Measurements from ENCODE around the gene KATNIP.

KATNIP gene

DNA sequence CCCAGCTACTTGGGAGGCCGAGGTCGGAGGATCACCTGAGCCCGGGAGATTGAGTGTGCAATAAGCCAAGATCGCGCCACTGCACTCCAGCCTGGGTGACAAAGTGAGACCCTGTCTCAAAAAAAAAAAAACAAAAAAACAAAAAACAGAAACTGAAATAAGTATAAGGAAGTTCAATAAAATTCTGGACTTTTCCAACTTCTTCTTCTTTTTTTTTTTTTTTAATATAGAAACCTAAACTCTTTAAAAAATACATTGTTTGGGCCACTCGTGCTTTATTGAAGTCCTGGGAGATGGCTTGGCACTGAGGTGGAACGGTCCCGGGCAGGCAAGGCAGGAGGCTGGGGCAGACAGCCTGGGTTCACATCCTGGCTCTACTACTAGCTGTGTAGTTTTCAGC, 36.8 kb downstream of the KATNIP start:
- no peak for DNase-seq

DNA sequence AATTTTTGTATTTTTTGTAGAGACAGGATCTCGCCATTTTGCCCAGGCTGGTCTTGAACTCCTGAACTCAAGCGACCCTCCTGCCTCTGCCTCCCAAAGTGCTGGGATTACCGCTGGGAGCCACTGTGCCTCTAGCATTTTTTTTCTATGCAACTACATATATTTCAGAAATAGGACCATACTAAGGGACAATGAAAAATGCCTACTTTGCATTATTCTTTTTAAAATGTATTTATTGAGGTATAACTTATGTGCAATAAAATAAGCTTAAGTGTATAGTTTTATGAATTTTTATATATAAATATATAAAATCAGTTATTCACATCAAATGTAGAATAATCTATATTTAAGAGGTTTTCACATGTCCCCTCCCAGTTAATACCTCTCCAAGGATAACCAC, 38.1 kb downstream of the KATNIP start:
- no peak for DNase-seq

DNA sequence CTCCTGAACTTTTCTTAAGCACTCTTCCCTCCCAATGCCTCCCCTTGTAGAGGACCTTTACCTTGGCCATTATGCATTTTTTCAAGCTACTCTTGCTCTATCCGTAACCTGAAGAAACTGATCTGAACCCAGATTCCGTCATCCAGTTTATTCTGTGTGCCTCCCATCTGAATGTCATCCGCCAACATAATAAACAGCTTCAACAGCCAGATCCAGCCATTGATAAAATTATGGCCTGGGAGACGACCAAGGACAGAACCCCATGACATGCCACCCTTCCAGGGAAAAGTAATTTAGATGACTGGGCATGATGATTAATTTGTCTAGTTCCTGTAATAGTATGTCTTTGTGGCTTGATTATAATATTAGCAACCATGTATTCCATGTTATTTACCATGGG, 41.9 kb downstream of the KATNIP start:
- DNase-seq = no peak

DNA sequence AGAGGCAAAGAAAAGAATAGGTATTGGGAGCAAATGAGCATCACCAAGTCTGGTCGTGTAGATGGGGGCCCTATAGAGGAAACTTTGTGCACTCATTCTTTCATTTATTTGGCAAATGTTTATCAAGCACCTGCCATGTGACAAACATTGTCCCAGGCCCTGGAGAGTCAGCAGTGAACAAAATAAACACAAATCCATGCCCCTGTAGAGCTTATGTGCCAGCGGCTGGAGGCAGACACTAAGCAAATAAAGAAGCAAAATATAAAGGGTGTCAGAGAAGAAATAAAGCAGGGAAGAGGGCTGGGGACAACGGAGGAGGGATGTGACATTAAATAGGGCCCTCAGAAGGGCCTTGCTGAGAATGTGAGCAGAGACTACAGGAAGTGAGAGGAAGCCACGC, 45.5 kb downstream of the KATNIP start:
- no peak for DNase-seq

DNA sequence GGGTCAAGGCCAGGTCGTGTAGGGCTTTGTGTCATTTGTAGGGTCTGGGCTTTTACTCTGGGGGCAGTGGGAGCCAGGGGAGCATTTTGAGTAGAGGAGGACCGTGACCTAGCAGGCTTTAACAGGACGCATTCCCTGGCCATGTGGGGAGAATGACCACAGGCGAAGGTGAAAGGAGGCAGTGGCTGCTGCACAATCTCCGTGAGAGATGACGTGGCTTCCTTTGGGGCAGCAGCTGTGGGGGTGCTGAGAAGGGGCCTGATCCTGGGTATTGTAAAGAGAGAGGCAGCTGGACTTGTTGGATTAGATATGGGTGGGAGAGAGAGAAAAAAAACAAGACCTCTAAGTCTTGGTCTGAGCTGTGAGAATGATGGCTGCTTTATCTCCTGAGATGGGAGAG, 46.0 kb downstream of the KATNIP start:
- DNase-seq = no peak

DNA sequence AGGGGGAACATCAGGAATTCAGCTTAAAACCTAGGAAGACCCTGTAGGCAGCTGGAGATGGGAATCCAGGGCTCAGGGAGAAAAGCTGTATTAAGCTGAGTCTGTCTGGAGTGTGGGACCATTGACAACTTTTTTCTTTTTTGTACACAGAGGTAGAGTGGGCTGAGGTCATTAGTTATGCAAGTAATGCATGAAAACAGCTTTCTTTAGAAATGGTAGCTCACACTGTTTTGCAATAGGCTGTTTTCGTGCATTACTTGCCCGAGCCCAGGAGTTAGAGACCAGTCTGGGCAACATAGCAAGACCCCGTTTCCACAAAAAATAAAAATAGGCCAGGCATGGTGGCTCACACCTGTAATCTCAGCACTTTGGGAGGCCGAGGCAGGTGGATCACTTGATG, 46.5 kb downstream of the KATNIP start:
- DNase-seq = no peak

DNA sequence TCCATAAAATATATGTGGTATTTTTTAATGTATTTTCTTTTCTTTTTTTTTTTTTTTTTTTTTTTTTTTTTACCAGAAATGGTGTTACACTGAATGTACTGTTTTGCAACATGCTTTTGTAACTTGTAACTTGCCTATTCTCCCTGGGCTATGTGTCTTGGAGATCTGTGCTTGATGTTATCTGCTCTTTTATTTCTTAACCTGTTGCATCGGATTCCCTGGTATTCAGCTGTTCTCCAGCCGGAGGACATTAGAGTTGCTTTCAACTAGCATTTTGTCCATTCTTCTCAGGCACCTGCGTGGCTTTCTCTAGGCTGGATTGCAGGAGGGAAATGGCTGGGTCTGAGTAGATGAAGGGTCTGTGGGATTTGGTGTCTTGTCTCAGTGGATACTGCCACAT, 47.4 kb downstream of the KATNIP start:
- DNase-seq = no peak

DNA sequence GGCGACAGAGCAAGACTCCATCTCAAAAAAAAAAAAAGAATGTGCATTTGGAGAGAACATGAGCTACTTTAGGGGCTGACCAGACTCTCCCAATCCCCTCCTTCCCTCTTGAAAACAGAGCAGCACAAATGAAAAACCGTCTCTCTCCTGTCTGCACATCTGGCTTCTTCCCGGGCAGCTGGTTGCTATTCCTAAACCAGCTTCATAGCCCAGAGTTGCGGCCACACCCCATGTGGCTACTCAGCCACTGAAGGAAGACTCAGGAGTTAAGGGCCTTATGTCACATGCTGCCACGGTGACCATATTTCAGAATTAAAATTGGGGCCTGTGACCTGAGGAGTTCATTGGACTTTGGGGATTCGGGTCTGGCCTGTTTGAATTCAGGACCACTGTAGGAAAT, 48.3 kb downstream of the KATNIP start:
- no peak for DNase-seq

DNA sequence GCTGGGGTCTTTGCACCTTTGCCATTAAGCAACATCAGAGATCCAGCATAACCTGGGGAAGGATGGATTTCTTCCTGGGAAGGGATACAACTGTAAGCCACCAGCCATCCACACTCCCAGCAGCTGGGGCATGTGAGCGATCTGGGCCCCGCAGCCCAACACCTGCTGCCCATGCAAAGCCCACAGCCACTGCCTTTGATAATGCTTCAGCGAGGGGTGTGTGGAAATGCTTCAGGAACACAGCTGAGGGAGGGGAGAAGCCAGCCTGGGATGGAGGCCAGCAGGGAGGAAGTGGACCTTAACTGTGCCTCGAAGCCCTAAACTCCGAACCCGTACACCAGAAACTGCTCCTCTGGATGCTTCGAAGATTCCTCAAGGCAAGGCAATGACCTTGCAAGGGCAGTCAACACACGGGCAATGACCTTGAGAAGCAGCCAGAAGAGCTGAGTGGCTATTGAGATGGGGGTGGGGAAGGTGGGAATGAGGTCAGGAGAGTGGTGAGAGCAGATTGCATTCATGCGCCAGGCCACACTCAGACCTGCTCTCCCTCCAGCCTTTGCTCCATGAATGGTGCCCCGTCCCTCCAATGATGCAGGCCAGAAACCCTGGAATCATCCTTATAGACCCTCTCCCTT, 49.1 kb downstream of the KATNIP start:
- no peak for DNase-seq

DNA sequence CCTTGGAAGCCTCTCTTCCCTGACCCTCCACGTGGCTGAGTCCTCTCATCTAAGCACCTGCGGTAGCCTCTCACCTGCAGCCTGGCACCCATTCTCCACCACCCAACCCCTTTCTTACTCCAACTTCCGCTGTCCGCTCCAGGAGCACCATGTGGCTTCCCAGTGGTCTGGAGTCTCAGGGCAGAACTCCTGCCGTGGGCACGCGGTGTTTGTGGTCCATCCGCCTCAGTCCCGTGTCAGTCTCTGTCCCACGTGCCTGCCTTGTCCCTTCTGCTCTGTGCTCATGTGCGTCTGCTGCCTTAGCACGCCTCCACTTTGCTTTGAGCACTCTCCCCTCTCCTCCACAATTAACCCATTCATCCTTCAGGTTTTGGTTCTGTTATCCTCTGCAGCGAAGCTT, 49.7 kb downstream of the KATNIP start:
- DNase-seq = no peak
